ENCODE measurements around the gene NT5C3B.

NT5C3B gene

GRCh38 chr17:41781404-41782110, 54.5 kb downstream of the NT5C3B start:
- POLR2A ChIA-PET, result interaction anchor here (0.6 to 1.6 kb wide), 4 partner anchors 12 to 414 kb away, joined by 3 to 8 read pairs (median 5); no protein-coding TSS in a partner anchor
- TF ChIP-seq, protein P1, sequence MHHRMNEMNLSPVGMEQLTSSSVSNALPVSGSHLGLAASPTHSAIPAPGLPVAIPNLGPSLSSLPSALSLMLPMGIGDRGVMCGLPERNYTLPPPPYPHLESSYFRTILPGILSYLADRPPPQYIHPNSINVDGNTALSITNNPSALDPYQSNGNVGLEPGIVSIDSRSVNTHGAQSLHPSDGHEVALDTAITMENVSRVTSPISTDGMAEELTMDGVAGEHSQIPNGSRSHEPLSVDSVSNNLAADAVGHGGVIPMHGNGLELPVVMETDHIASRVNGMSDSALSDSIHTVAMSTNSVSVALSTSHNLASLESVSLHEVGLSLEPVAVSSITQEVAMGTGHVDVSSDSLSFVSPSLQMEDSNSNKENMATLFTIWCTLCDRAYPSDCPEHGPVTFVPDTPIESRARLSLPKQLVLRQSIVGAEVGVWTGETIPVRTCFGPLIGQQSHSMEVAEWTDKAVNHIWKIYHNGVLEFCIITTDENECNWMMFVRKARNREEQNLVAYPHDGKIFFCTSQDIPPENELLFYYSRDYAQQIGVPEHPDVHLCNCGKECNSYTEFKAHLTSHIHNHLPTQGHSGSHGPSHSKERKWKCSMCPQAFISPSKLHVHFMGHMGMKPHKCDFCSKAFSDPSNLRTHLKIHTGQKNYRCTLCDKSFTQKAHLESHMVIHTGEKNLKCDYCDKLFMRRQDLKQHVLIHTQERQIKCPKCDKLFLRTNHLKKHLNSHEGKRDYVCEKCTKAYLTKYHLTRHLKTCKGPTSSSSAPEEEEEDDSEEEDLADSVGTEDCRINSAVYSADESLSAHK (tag by site-specific recombination; IDR thresholded peaks at IDR 0.05), result no peak
- TF ChIP-seq ZNF423 (tag by site-specific recombination; IDR thresholded peaks at IDR 0.05), result no peak
- TF ChIP-seq ZNF280D (tag by site-specific recombination; IDR thresholded peaks at IDR 0.05), result no peak
- TF ChIP-seq, protein P2, sequence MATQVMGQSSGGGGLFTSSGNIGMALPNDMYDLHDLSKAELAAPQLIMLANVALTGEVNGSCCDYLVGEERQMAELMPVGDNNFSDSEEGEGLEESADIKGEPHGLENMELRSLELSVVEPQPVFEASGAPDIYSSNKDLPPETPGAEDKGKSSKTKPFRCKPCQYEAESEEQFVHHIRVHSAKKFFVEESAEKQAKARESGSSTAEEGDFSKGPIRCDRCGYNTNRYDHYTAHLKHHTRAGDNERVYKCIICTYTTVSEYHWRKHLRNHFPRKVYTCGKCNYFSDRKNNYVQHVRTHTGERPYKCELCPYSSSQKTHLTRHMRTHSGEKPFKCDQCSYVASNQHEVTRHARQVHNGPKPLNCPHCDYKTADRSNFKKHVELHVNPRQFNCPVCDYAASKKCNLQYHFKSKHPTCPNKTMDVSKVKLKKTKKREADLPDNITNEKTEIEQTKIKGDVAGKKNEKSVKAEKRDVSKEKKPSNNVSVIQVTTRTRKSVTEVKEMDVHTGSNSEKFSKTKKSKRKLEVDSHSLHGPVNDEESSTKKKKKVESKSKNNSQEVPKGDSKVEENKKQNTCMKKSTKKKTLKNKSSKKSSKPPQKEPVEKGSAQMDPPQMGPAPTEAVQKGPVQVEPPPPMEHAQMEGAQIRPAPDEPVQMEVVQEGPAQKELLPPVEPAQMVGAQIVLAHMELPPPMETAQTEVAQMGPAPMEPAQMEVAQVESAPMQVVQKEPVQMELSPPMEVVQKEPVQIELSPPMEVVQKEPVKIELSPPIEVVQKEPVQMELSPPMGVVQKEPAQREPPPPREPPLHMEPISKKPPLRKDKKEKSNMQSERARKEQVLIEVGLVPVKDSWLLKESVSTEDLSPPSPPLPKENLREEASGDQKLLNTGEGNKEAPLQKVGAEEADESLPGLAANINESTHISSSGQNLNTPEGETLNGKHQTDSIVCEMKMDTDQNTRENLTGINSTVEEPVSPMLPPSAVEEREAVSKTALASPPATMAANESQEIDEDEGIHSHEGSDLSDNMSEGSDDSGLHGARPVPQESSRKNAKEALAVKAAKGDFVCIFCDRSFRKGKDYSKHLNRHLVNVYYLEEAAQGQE (tag by site-specific recombination; IDR thresholded peaks at IDR 0.05), result no peak
- no peak for TF ChIP-seq KLF10 (tag by site-specific recombination; IDR thresholded peaks at IDR 0.05)
- no peak for TF ChIP-seq ZNF280C (tag by site-specific recombination; IDR thresholded peaks at IDR 0.05)
- TF ChIP-seq ZNF148 (tag by site-specific recombination; IDR thresholded peaks at IDR 0.05; ENCODE audit: borderline replicate concordance), result no peak
- TF ChIP-seq ZNF670 (tag by site-specific recombination; IDR thresholded peaks at IDR 0.05; ENCODE audit: low read depth), result no peak
- Histone ChIP-seq H3K9me3 (ENCODE audit: control insufficient read depth, insufficient read depth, low read depth, low read length) (no peaks in the 10 kb centered on the region), H3K4me1 (ENCODE audit: control insufficient read depth, insufficient read depth, low read length) (peaks cover 21% of the 10 kb centered on the region), H3K4me3 (ENCODE audit: low read depth, low read length) (no peak overlapping the region), H3K36me3 (ENCODE audit: control insufficient read depth in 2 of 2, insufficient read depth in 1 of 2, low read length in 2 of 2) (peaks cover 0 to 12% of the 10 kb centered on the region in 2 experiments; a peak in 2 of 3 replicates), H3K27ac (ENCODE audit: extremely low read depth, low read depth, low read length) (no peak overlapping the region)
- CTCF ChIA-PET, result interaction anchor here (0.6 to 1.1 kb wide), 4 partner anchors 20 to 146 kb away, joined by 3 to 5 read pairs (median 4); no protein-coding TSS in a partner anchor
